Epithelial cell of proximal tubule (primary cell): Measurements from ENCODE around the gene DAAM2. TPM values are rescaled to one million over a fixed set of nuclear protein-coding genes. Genes with fewer than 3 reads are reported as not detected.

Experiments
- DNase-seq: peaks from one replicate; pipeline ENCODE4 v3.0.0-alpha.2; 2011; ENCODE audit warnings: low read depth
- H3K4me3 ChIP-seq: 2 replicates; pipeline ENCODE4 v1.5.1; 2011; ENCODE audit warnings: low read depth, mild to moderate bottlenecking, low read length
- total RNA-seq: library from RNA; depleted of rRNA; stranded (reverse); fragments of >200 nt; gene quantifications from 2 replicates; pipeline ENCODE4 v1.2.3, GENCODE V29; 2015
- TF ChIP-seq, protein P1 (sequence below): conservative IDR thresholded peaks from 2 replicates; pipeline ENCODE4 v1.5.1; 2012; ENCODE audit warnings: low read depth, mild to moderate bottlenecking, low read length

The DAAM2 gene
- total RNA-seq, 1 donor from 2014 or later: 0.35 TPM

DNA sequence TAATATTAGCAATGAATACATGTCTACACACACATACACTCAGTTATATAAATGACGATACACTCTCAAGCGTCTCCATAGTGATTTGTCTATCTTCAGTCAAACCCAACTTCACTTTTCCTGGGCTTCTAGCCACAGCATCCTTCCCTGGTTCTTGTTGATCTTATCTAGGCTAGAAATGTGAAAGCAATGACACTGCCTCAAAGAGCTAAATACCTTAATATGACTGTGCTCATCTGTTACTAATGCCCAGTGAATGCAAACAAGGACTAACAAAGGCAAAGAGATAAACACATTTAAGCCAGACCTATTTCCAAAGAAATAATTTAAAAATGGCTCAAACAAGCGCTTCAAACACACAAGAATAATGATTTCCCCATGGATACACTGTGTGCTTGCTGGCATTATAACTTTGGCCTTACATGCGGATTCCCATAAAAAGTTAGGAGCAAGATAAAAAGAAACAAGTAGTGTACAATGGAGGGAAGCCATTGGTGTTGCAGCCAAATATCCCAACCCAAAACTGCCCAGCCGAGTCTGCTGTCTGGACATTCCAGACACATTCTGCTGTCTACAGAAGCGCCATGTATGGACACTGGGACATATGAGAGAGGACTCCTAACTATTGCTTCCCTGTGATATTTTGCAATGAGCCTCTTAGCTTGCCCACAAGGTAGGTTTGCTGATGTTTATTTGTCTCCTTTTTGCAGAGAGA, 19.5 kb upstream of the DAAM2 start:
- H3K4me3 ChIP-seq: no peak overlapping the region
- TF ChIP-seq, protein P1, sequence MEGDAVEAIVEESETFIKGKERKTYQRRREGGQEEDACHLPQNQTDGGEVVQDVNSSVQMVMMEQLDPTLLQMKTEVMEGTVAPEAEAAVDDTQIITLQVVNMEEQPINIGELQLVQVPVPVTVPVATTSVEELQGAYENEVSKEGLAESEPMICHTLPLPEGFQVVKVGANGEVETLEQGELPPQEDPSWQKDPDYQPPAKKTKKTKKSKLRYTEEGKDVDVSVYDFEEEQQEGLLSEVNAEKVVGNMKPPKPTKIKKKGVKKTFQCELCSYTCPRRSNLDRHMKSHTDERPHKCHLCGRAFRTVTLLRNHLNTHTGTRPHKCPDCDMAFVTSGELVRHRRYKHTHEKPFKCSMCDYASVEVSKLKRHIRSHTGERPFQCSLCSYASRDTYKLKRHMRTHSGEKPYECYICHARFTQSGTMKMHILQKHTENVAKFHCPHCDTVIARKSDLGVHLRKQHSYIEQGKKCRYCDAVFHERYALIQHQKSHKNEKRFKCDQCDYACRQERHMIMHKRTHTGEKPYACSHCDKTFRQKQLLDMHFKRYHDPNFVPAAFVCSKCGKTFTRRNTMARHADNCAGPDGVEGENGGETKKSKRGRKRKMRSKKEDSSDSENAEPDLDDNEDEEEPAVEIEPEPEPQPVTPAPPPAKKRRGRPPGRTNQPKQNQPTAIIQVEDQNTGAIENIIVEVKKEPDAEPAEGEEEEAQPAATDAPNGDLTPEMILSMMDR: no peak
- no peak for DNase-seq

DNA sequence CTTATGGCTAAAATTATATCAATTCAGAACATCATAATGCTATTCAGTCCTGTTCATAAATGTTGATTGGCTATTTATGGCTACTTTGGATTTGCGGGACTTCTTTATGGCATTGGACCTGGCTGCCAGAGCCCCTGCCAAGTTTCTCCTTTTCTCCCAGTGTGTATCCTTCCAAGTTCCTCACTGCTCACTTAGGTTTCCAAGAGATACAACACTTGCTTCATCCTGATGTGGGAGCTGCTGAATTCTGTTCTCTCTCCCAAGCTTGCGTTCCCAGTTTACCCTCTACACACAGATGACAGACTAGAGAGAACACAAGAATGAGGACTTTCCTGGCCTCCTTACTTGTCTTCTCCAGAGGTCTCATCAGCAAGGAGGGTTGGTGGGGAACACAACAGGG, 18.4 kb upstream of the DAAM2 start:
- TF ChIP-seq, protein P1: no peak
- DNase-seq: no peak
- no peak overlapping the region for H3K4me3 ChIP-seq

DNA sequence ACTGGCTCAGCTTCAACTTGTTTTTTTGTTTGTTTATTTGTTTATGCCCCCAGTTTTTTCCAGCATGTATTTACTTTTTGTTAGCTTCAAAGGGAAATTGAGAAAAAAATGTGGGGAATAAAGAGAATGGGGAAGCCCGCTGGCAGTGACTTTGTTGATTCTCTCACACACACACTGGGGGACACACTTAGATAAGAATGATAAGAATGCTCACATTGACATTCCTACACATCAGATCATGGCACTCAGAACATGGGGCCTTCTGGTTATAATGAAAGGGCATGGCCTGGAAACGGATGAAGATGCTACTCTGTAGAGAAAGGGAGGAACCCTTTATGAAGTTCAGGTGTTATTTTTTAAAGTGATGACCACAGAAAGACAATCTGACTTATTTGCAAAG, 15.6 kb upstream of the DAAM2 start:
- TF ChIP-seq, protein P1: no peak
- H3K4me3 ChIP-seq: no peak overlapping the region
- DNase-seq: no peak

DNA sequence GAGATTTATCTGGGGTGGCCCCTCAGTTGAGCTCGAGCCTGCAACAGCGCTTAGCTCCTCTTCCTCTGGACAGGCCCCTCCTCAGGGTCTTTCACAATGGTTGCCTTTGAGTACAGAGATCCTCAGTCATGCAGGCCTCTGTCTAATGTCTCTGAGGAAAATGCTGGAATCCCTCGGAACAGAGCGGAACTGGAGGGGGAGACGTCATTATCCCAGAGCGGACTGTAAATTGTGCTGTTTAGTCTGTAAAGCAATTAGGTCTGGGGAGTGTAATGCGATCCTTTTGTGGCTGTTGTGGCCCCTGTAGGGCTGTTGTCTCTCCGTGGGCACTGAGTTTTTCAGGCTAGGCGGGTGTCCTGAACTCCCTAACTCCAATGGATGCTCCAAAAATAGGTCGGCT, 15.0 kb upstream of the DAAM2 start:
- TF ChIP-seq, protein P1: no peak
- H3K4me3 ChIP-seq: no peak overlapping the region

DNA sequence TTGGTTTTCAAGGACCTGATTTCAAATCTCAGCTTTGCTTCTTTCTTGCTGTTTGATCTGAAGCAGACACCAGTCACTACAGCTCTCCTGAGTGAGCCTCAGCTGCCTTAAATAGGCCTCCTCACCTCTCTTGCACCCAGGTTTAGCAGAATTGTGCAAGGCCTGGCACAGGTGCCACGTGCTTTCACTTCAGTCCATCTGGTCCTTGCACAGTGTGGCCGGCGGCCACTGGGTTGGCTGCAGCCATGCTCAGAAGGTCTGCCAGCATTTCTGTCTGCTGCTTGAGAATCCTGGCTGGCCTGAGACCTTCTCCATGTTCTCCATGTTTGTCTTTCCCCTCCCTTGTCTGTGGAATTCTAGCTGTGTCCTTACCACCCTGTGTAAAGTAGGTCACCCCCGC, 14.5 kb upstream of the DAAM2 start:
- TF ChIP-seq, protein P1: no peak
- no peak overlapping the region for H3K4me3 ChIP-seq
- DNase-seq: no peak

More for the DNA sequence above, 15.0 kb upstream of the DAAM2 start:
- DNase-seq: no peak

DNA sequence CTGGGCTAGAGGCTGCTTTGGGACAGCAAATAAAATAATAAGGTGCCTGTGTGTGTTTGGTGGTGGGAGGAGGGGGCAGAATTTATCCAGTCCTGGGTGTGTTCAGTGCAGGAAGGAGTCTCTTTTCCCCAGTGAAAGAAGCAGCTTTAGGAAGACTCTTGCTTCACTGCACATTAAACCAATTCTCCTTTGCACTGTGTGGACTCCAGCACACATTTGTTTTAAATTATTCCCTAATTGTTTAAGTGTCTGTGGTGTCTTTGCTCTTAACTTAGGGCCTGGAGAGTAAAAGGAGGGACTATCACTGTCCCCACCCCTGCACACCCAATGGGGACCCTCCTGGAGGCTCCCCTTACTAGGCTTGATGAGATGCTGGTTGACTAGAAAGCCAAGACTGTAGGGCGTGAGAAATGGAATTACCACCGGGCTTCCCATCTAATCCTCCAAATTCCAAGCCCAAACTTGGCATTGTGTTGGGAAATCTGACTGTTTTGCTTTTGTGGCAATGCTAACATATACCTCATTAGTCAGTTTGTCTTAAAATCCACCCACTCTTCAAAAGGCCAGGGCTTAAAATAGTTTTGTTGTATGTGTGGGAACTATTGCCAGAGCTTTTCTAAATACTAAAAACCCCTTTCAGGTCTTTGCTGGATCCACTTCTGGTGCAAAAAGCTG, 13.5 kb upstream of the DAAM2 start:
- no peak overlapping the region for H3K4me3 ChIP-seq
- DNase-seq: no peak
- TF ChIP-seq, protein P1: no peak
